Kidney epithelial cell (primary cell): ENCODE data around the gene DEFB114. TPM values are rescaled to one million over a fixed set of nuclear protein-coding genes. Genes with fewer than 3 reads are reported as not detected.

ENCODE experiments used
- DNase-seq: peaks from one replicate; pipeline ENCODE4 v3.0.0-alpha.2; 2010; ENCODE audit warnings: low read depth
- H3K27me3 ChIP-seq: 2 replicates; pipeline ENCODE4 v1.6.0; 2011; ENCODE audit warnings: low read length; ENCODE audit not compliant: control insufficient read depth, insufficient read depth
- H3K36me3 ChIP-seq: 2 replicates; pipeline ENCODE4 v1.5.1; 2011; ENCODE audit warnings: low read length; ENCODE audit not compliant: control insufficient read depth, insufficient read depth
- H3K4me3 ChIP-seq: 2 replicates; pipeline ENCODE4 v1.5.1; 2011; ENCODE audit warnings: low read depth, mild to moderate bottlenecking, control low read depth, low read length
- CTCF ChIP-seq: IDR thresholded peaks from 2 replicates; pipeline ENCODE4 v1.5.1; 2011; ENCODE audit warnings: mild to moderate bottlenecking, moderate library complexity, low read length, control low read depth, inconsistent platforms; ENCODE audit not compliant: insufficient read depth, poor library complexity, severe bottlenecking
- total RNA-seq: library from RNA; depleted of rRNA; stranded (reverse); fragments of >200 nt; gene quantifications from 2 replicates; pipeline ENCODE4 v1.2.3, GENCODE V29; 2015

The DEFB114 gene
- total RNA-seq, 1 donor from 2014 or later, result not detected

GRCh38 chr6:49966823-49967222 is 2.9 kb upstream of the DEFB114 start:
- no peak for DNase-seq
- TF ChIP-seq CTCF, result no peak
- H3K36me3 ChIP-seq, result no peaks in the 10 kb centered on the region
- no peak overlapping the region for H3K4me3 ChIP-seq
- no peaks in the 10 kb centered on the region for H3K27me3 ChIP-seq

GRCh38 chr6:49966334-49966733 is 2.4 kb upstream of the DEFB114 start:
- no peak for DNase-seq
- no peak for TF ChIP-seq CTCF
- no peaks in the 10 kb centered on the region for H3K36me3 ChIP-seq
- no peaks in the 10 kb centered on the region for H3K27me3 ChIP-seq
- H3K4me3 ChIP-seq, result no peak overlapping the region

- no peak for DNase-seq
- no peaks in the 10 kb centered on the region for H3K27me3 ChIP-seq
- TF ChIP-seq CTCF, result no peak
- no peaks in the 10 kb centered on the region for H3K36me3 ChIP-seq
- no peak overlapping the region for H3K4me3 ChIP-seq
Observed at GRCh38 chr6:49958180-49958579, 5.8 kb downstream of the DEFB114 start.

- DNase-seq, result no peak
- H3K4me3 ChIP-seq, result no peak overlapping the region
- no peaks in the 10 kb centered on the region for H3K27me3 ChIP-seq
- H3K36me3 ChIP-seq, result no peaks in the 10 kb centered on the region
- TF ChIP-seq CTCF, result no peak
Observed at GRCh38 chr6:49955847-49956246, 8.1 kb downstream of the DEFB114 start.

- DNase-seq, result no peak
- no peak for TF ChIP-seq CTCF
- no peaks in the 10 kb centered on the region for H3K36me3 ChIP-seq
- no peaks in the 10 kb centered on the region for H3K27me3 ChIP-seq
- no peak overlapping the region for H3K4me3 ChIP-seq
Observed at GRCh38 chr6:49951926-49952325, 12.0 kb downstream of the DEFB114 start.

- no peak overlapping the region for H3K4me3 ChIP-seq
- no peaks in the 10 kb centered on the region for H3K36me3 ChIP-seq
- H3K27me3 ChIP-seq, result no peaks in the 10 kb centered on the region
Observed at GRCh38 chr6:49950415-49950751, 13.6 kb downstream of the DEFB114 start.

More at GRCh38 chr6:49950415-49950751, 13.6 kb downstream of the DEFB114 start:
- DNase-seq, result no peak
- TF ChIP-seq CTCF, result no peak
